ENCODE data around the gene EIF4G3.
"Not testable (repeated sequence)": the region's sequence is repeated elsewhere in the genome, so short reads cannot be mapped to it uniquely, and the experiment has no call there.

Gene EIF4G3

GRCh38 chr1:20931930-20932436 lies 244.7 kb downstream of the EIF4G3 start:
- DNase-seq, result no peak

- DNase-seq, result no peak
Measured at GRCh38 chr1:20930427-20930826, 246.3 kb downstream of the EIF4G3 start.

GRCh38 chr1:20928146-20928545 lies 248.6 kb downstream of the EIF4G3 start:
- DNase-seq, result no peak

- DNase-seq, result no peak
Measured at GRCh38 chr1:20921285-20921684, 255.4 kb downstream of the EIF4G3 start.

GRCh38 chr1:20913242-20913641 lies 263.5 kb downstream of the EIF4G3 start:
- DNase-seq, result no peak

- DNase-seq, result not testable (repeated sequence)
Measured at GRCh38 chr1:20907526-20907925, 269.2 kb downstream of the EIF4G3 start.

GRCh38 chr1:20903437-20903836 lies 273.3 kb downstream of the EIF4G3 start:
- DNase-seq, result no peak

GRCh38 chr1:20900056-20900455 lies 276.6 kb downstream of the EIF4G3 start:
- DNase-seq, result no peak

- no peak for DNase-seq
Measured at GRCh38 chr1:20899154-20899972, 277.3 kb downstream of the EIF4G3 start.

- no peak for DNase-seq
Measured at GRCh38 chr1:20896826-20897225, 279.9 kb downstream of the EIF4G3 start.

- no peak for DNase-seq
Measured at GRCh38 chr1:20893931-20894330, 282.8 kb downstream of the EIF4G3 start.

GRCh38 chr1:20891091-20891490 lies 285.6 kb downstream of the EIF4G3 start:
- no peak for DNase-seq

- DNase-seq, result no peak
Measured at GRCh38 chr1:20887246-20887645, 289.5 kb downstream of the EIF4G3 start.

GRCh38 chr1:20885121-20885520 lies 291.6 kb downstream of the EIF4G3 start:
- DNase-seq, result no peak

GRCh38 chr1:20884513-20884912 lies 292.2 kb downstream of the EIF4G3 start:
- DNase-seq, result no peak

- DNase-seq, result no peak
Measured at GRCh38 chr1:20883766-20884165, 292.9 kb downstream of the EIF4G3 start.

- DNase-seq, result no peak
Measured at GRCh38 chr1:20882837-20883236, 293.9 kb downstream of the EIF4G3 start.

GRCh38 chr1:20878799-20879198 lies 297.9 kb downstream of the EIF4G3 start:
- no peak for DNase-seq

- no peak for DNase-seq
Measured at GRCh38 chr1:20875198-20875973, 301.3 kb downstream of the EIF4G3 start.

- DNase-seq, result no peak
Measured at GRCh38 chr1:20873311-20873710, 303.4 kb downstream of the EIF4G3 start.

GRCh38 chr1:20871419-20871818 lies 305.3 kb downstream of the EIF4G3 start:
- DNase-seq, result no peak

- no peak for DNase-seq
Measured at GRCh38 chr1:20870718-20871117, 306.0 kb downstream of the EIF4G3 start.

GRCh38 chr1:20868263-20868662 lies 308.4 kb downstream of the EIF4G3 start:
- no peak for DNase-seq

- DNase-seq, result no peak
Measured at GRCh38 chr1:20867847-20868246, 308.9 kb downstream of the EIF4G3 start.

Data from GOT3 (cell line).